Glutamatergic neuron (in vitro differentiated cells): ENCODE data around the gene ZFP91. TPM values are rescaled to one million over a fixed set of nuclear protein-coding genes. Genes with fewer than 3 reads are reported as not detected.
"Not testable (repeated sequence)": the region's sequence is repeated elsewhere in the genome, so short reads cannot be mapped to it uniquely, and the experiment has no call there.

Source experiments
- DNase-seq: peaks from one replicate; pipeline ENCODE4 v3.0.0; 2022
- H3K27ac Mint-ChIP-seq: one replicate; pipeline ENCODE4 v1.8.0; 2020; ENCODE audit warnings: mild to moderate bottlenecking, mixed read lengths, inconsistent platforms; ENCODE audit not compliant: unreplicated experiment
- H3K27me3 Mint-ChIP-seq: one replicate; pipeline ENCODE4 v1.8.0; 2020; ENCODE audit warnings: mild to moderate bottlenecking, moderate library complexity, mixed read lengths, inconsistent platforms; ENCODE audit not compliant: unreplicated experiment
- H3K36me3 Mint-ChIP-seq: one replicate; pipeline ENCODE4 v1.8.0; 2020; ENCODE audit warnings: mild to moderate bottlenecking, mixed read lengths, inconsistent platforms; ENCODE audit not compliant: unreplicated experiment
- H3K4me1 Mint-ChIP-seq: one replicate; pipeline ENCODE4 v1.8.0; 2020; ENCODE audit warnings: mild to moderate bottlenecking, low read depth, mixed read lengths, inconsistent platforms; ENCODE audit not compliant: unreplicated experiment
- H3K4me3 Mint-ChIP-seq: one replicate; pipeline ENCODE4 v1.8.0; 2020; ENCODE audit warnings: mild to moderate bottlenecking, mixed read lengths, inconsistent platforms; ENCODE audit not compliant: unreplicated experiment
- H3K9me3 Mint-ChIP-seq: one replicate; pipeline ENCODE4 v1.8.0; 2020; ENCODE audit warnings: mild to moderate bottlenecking, moderate library complexity, mixed read lengths, inconsistent platforms; ENCODE audit not compliant: unreplicated experiment
- CTCF ChIP-seq: fragments of 200-600 bp; sonication (generic); IDR thresholded peaks from one replicate; pipeline ENCODE4 v1.5.0; 2021; ENCODE audit not compliant: partially characterized antibody, unreplicated experiment
- total RNA-seq: library from RNA; stranded (reverse); fragmentation: NEBNext Ultra II Directional; extraction: Animal tissue kit (Norgen Biotek cat#: 25700); gene quantifications from one replicate; pipeline ENCODE4 v1.2.1, GENCODE V29; 2021; ENCODE audit not compliant: unreplicated experiment

The ZFP91 gene
- total RNA-seq, 1 donor from 2014 or later: 44.3 TPM

DNA sequence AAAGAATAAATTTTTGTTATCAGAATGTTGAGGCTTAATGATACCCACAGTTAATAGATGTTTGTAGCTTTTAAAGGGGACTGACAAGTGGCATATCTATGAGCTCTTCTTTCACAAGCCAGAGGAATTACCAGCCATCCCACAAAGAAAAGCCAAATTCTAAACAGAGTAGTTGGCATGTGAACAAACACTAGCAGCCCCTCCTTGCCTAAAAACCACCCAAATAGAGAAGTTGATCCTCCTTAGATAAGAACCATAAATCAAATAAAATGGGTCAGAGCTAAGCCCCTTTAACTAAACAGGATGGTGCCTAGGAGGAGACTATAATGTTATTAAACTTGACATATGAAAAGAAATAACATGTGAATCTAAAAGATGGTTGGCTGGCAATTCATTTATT is 14.6 kb upstream of the ZFP91 start:
- Mint-ChIP-seq H3K4me3 (no peak overlapping the region), H3K27me3 (no peaks in the 10 kb centered on the region), H3K4me1 (peaks cover 10% of the 10 kb centered on the region), H3K9me3 (no peaks in the 10 kb centered on the region), H3K36me3 (no peaks in the 10 kb centered on the region), H3K27ac (no peak overlapping the region)
- DNase-seq: no peak
- no peak for TF ChIP-seq CTCF

DNA sequence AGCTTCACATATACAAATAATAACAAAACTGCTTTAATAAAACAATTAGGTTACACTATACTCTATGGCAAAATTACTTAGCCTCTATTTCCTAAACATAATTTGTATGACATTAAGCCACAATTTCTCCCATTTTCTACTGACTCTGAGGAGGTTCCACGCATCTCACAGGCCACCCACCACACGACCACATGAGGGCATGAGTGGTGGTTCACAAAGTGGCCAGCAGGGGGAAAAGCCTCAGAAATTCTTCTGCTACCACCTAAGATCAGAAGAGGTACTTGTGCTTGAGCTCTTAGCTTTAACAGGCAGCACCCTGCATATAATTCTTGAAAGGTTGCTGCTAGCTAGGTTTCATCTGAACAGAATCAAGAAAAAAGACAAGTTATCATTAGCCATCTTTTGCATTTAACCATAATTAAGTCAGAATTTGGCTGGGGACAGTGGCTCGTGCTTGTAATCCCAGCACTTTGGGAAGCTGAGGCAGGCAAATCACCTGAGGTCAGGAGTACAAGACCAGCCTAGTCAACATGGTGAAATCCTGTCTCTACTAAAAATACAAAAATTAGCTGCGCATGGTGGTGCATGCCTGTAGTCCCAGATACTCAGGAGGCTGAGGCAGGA is 10.9 kb upstream of the ZFP91 start:
- H3K4me1 Mint-ChIP-seq: no peaks in the 10 kb centered on the region
- no peaks in the 10 kb centered on the region for H3K27me3 Mint-ChIP-seq
- peak; percentile 91 for TF ChIP-seq CTCF
- H3K4me3 Mint-ChIP-seq: no peak overlapping the region
- H3K36me3 Mint-ChIP-seq: no peaks in the 10 kb centered on the region
- no peak overlapping the region for H3K27ac Mint-ChIP-seq
- DNase-seq: peak; percentile 82
- H3K9me3 Mint-ChIP-seq: no peaks in the 10 kb centered on the region

- DNase-seq, H3K4me1 Mint-ChIP-seq, H3K27ac Mint-ChIP-seq, H3K27me3 Mint-ChIP-seq, H3K4me3 Mint-ChIP-seq, H3K9me3 Mint-ChIP-seq, H3K36me3 Mint-ChIP-seq: not testable (repeated sequence)
Observed at GRCh38 chr11:58572906-58573305, 6.0 kb upstream of the ZFP91 start.

- Mint-ChIP-seq H3K4me1 (peaks cover 6% of the 10 kb centered on the region), H3K36me3 (no peaks in the 10 kb centered on the region), H3K27me3 (peaks cover 14% of the 10 kb centered on the region), H3K4me3 (no peak overlapping the region), H3K9me3 (peaks cover 10% of the 10 kb centered on the region), H3K27ac (no peak overlapping the region)
- no peak for TF ChIP-seq CTCF
- DNase-seq: no peak
Observed at GRCh38 chr11:58573451-58574104, 5.3 kb upstream of the ZFP91 start.

- Mint-ChIP-seq H3K4me3 (no peak overlapping the region), H3K4me1 (peaks cover 6% of the 10 kb centered on the region)
Observed at GRCh38 chr11:58574881-58575280, 4.0 kb upstream of the ZFP91 start.

More at GRCh38 chr11:58574881-58575280, 4.0 kb upstream of the ZFP91 start:
- no peak for DNase-seq
- Mint-ChIP-seq H3K9me3 (peaks cover 15% of the 10 kb centered on the region), H3K36me3 (no peaks in the 10 kb centered on the region), H3K27ac (no peak overlapping the region), H3K27me3 (peaks cover 21% of the 10 kb centered on the region)
- TF ChIP-seq CTCF: no peak
